Measurements from ENCODE around the gene IRGQ. TPM values are rescaled to one million over a fixed set of nuclear protein-coding genes. Genes with fewer than 3 reads are reported as not detected.

IRGQ gene
- total RNA-seq, 1 donor from 2014 or later, result 19.6 TPM

DNA sequence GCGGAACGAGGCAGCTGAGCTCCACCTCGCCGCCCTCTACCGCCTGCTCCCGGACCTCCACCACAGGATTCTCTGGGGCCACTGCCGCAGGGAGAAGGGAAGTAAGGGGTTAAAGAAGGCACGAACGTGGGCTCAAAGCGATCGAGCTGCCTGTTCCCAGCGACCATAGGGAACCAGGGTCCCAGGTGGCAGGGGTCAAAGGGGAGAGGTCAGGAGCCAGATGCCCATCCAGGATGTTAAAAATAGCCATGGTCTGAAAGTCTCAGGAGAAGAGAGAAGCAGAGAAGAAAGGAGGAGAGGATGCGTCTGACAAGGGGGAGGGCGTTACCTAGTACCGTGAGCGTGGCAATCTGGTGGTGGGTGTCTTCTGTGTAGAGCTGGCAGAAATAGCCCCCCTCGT is 30.9 kb upstream of the IRGQ start:
- no peak for ATAC-seq
- intact Hi-C loops (cut with micrococcal nuclease), result no loop called here
- DNase-seq, result no peak

DNA sequence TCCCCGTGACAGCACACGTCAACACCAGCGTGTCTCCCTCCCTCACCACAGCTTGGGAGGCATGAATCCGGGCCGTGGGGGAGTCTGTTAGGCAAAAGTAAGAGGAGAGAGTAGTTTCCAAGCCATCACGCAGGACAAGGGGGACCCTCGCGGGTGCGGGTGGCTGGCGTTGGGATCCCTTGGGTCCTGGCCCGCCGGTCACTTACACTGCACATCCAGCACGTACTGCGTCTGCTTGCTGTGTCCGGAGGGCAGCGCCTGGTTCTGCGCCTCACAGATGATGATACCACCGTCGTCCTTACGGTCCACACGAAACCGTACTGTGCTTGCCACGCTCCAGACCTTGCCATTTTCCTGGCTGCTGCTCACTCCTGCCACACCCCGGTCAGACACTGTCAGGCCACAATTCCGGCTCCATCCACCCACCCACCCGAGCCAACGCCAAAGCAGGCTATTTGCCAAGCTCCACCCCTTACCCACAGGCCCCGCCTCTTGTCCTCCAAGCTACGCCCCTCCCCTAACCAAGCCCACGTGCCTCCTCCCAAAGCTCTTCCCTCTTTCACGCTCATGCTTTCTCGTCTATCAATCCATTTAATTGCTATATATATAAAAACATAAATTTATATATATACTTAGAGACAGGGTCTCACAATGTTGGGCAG is 30.1 kb upstream of the IRGQ start:
- DNase-seq, result no peak
- ATAC-seq, result no peak
- intact Hi-C loops (cut with micrococcal nuclease), result no loop called here

DNA sequence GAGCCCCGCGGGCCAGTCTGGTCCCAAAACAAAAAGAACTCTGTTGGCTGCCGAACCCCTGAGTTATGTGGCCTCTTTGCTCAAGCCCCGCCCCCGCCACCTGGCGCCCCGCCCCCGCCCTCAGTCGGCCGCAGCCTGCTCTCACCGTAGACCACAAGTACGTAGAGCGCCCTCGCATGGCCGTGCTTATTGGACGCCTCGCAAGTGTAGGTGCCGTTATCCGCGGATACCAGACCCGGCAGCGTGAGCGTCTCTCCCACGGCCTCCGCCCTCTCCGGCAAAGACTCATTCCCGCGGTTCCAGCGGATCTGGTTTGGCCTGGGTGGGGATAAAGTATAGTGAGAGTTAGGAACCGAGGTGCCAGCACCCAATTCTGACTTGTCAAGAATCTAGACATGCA is 29.0 kb upstream of the IRGQ start:
- ATAC-seq (no peak), DNase-seq (peak; percentile 68)

GRCh38 chr19:43623889-43624670 is 28.1 kb upstream of the IRGQ start:
- intact Hi-C loops (cut with micrococcal nuclease), result no loop called here
- ATAC-seq, result no peak
- DNase-seq, result no peak

More for the DNA sequence above, 29.0 kb upstream of the IRGQ start:
- intact Hi-C loops (cut with micrococcal nuclease), result no loop called here

- DNase-seq (no peak), ATAC-seq (no peak)
- intact Hi-C loops (cut with micrococcal nuclease), result no loop called here
Observed at GRCh38 chr19:43622956-43623355, 27.0 kb upstream of the IRGQ start.

GRCh38 chr19:43622070-43622469 is 26.1 kb upstream of the IRGQ start:
- ATAC-seq, result no peak
- intact Hi-C loops (cut with micrococcal nuclease), result no loop called here
- DNase-seq, result no peak

DNA sequence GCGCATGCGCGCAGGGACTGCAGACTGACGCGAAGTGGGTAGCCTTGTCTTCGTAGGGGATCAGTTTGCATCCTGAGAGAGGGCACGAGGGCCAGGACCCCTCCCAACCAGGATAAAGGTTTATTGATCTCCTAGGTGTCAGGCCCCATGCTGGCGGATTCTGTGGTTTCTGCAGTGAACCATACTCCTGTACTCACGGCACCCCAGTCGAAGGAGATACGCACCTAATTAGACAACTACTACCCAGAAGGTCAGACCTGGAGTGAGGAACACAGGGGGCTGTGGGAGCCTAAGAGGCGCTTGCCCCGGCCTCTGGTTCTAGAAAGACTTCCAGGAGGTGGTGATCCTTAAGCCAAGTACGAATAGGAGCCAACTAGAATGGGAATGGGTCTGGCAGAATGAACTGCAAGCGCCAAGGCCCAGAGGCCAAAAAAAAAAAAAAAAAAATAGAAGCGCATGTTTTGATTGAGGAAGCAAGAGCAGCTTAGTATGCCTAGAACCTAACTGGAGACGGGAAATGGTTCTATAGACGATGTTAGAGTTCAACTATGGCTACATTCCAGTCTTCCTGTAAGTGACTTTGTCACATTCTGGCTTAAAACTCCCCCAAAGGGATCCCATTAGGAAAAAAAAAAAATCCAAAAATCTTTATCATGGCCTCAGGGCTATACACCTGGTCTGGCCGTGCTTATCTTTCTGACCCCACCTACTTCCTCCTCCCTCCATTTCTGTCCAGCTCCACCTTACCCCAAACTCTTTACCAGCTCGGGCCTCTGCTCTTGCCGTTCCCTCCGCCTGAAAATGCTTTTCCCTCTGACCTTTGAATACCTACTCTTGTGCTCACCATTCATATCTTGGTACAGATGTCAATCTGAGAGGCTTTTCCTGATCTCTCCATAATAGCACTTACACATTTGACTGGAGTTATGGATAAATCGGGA is 24.4 kb upstream of the IRGQ start:
- DNase-seq (no peak), ATAC-seq (no peak)
- intact Hi-C loops (cut with micrococcal nuclease), result no loop called here

DNA sequence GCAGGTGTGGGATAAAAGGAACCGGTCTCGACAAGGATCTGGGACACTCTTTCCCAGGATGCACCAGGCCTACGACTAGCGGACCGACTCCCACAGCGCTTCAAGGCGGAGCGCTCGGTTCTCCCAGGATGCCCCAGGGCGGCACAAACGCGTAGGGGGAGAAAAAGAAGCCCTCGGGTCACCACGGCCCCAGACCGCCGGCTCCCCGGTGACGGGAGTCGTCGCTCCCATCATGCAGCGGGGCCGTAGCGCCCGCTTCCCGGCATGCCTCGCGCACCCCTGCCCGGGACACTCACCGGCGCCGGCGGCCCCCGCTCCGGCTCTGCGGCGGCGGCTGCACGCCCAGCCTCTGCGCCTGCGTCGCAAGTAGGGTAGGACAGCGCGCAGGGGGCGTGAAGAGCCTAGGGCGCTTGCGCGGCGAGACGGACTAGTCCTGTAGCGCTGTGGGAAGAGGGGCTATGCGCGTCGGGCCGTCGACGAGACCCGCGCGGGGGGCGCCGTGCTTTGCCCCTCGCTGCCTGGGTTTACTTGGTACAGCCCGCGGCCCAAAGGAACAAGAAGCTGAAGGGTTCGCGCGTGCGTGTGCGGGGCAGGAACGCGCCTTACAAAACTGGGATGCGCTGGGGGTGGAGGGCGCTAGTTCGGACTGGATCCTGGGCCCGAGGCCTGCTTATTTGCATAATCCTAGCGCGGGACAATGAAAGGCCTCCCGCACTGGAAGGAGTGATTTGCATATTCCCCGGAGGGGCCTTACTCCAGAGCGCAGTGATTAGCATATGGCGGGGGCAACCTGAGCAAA is 23.5 kb upstream of the IRGQ start, which contains the start of gene ZNF428:
TSS of gene ZNF428 (minus strand) at position 368 of the 799 bp plus-strand sequence. CDS start 5,325 bp downstream, outside the sequence.
- DNase-seq, result peak; percentile 94
- ATAC-seq, result peak; percentile 95
- intact Hi-C loops (cut with micrococcal nuclease), result no loop called here

DNA sequence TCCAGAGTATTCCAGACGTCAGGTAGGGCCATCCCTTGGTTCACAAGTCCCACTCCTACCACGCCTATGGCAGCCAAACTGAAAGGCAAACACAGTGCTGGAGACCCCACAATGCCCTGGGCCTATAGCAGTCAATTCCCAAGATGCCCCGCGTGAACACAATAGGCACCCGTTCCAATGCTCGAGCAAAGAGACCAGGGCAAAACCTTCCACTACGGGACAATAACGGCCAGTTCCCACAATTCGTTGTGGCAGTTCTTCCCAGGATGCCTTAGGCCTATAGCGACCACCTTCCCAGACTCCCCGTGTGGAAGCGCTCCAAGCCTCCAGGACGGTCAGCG is 23.0 kb upstream of the IRGQ start:
- no peak for DNase-seq
- intact Hi-C loops (cut with micrococcal nuclease), result no loop called here
- peak; percentile 37 for ATAC-seq

DNA sequence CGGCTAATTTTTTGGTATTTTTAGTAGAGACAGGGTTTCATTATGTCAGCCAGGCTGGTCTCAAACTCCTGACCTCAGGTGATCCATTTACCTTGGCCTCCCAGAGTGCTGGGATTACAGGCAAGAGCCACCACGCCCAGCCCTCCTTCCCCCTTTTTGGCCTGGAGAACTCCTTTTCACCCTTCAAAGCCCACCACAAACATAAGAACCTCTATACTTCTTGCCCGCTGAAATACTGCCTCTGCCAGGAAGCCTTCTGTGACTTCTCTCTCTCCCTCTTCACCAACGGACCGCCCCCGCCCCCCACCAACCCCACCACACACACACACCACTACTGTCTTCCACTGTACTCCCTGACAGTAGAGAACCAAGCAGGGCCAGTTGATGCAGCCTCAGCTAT is 21.0 kb upstream of the IRGQ start:
- intact Hi-C loops (cut with micrococcal nuclease), result no loop called here

DNA sequence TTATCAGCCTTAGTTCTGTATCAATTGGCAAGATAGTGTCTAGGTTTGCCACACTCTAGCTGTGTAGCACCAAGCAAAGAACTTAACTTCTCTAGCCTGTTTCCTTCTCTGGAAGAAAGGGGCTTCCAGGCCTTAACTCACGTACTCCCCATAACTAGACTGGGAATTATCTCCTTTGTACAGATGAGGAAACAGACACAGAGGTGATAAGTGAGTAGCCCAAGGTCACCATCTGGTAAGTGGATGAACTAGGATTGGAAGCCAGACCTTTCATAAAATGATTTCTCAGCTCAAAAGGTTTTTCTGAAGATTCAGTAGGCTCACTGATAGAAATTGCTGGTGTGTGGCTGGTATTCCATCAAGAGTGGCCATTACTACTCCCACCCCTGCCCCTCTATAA is 20.4 kb upstream of the IRGQ start:
- intact Hi-C loops (cut with micrococcal nuclease), result no loop called here
- no peak for DNase-seq
- ATAC-seq, result no peak

More for the DNA sequence above, 21.0 kb upstream of the IRGQ start:
- DNase-seq (no peak), ATAC-seq (no peak)

GRCh38 chr19:43612374-43612773 is 16.4 kb upstream of the IRGQ start:
- intact Hi-C loops (cut with micrococcal nuclease), result no loop called here
- DNase-seq (no peak), ATAC-seq (no peak)

- DNase-seq, result no peak
- no peak for ATAC-seq
- intact Hi-C loops (cut with micrococcal nuclease), result no loop called here
Observed at GRCh38 chr19:43611788-43612187, 15.9 kb upstream of the IRGQ start, which contains the start of gene SRRM5. SRRM5 (plus strand) TSS chr19:43612088; CDS start chr19:43612122, 34 bp downstream.

DNA sequence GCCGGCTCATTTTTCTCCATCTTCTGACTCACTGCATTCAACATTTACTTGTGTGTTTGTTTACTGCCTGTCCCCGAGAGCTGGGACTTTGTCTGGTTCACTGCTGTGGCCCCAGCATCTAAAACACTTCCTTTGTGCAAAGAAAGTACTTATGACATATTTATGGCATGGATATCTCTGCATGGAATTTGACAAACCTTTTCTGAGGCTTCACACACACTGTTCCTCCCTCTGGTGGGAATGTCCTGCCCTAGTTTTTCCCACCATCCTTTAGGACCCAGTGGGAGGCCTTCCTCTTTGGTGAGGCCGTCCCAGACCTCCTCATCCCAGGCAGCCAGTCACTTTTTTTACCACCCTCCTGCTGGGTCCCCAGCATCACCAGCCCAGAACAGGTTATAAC is 14.6 kb upstream of the IRGQ start:
- intact Hi-C loops (cut with micrococcal nuclease), result no loop called here
- no peak for ATAC-seq

DNA sequence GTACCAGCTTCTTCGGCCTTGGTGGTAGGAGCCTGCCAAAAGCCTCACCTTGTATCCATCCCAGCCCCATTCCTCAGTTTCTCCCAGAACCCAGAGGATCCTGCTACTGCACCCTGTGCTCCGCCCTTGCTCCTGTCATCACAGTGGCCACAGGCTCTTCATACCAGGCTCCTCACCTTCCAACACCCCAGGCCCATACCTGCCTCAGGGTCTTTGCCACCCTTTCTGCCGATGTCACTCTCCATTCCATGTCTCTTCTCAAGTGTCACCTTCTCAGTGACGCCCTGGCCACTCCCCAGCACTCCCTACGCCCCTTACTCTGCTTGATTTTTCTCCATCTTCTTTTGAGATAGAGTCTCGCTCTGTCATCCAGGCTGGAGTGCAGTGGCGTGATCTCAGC is 13.9 kb upstream of the IRGQ start:
- DNase-seq (no peak), ATAC-seq (no peak)
- intact Hi-C loops (cut with micrococcal nuclease), result no loop called here

More for the DNA sequence above, 14.6 kb upstream of the IRGQ start:
- DNase-seq, result no peak

DNA sequence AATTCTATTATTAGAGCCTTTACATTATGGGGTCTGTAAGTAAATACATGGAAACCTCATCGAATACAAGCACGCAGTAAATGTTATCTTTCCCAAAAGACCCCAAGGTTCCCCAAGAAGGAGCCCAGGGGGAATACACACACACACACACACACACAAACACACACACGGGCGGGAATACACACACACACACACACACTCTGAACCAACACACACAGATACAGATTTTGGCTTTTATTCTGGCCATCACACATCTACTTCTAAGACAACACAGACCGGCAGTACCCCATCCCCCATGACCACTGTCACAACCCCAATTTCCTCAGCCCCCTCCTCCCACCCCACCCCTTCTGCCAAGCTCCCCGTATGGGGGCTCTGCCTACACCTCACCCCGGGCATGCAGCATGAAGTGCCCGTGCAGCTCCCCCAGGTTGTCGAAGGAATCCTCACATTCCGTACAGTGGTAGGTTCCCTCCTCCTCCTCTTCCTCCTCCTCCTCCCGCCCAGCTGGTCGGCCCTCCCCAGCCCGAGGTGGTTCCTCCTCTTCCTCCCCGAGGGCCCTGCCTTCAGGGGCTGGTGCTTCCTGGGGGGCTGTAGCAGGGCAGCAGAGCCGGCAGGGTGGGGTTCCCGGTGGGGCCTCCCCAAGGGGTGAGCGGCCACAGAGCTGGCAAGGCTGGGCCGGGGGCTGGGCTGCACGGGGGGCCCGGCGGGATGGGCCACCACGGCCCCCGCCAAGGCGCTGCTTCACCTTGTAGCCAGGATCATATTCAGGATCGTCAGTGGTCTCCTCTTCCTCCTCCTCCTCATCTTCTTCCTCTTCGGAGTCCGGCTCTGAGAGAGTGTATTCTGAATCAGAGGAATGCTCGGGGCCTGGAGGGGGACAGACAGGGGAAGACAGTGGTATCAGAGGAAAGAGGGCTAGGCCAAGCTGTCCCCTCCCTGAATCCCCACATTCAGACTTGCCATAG is 11.6 kb upstream of the IRGQ start:
- ATAC-seq, result no peak
- intact Hi-C loops (cut with micrococcal nuclease), result no loop called here
- no peak for DNase-seq

DNA sequence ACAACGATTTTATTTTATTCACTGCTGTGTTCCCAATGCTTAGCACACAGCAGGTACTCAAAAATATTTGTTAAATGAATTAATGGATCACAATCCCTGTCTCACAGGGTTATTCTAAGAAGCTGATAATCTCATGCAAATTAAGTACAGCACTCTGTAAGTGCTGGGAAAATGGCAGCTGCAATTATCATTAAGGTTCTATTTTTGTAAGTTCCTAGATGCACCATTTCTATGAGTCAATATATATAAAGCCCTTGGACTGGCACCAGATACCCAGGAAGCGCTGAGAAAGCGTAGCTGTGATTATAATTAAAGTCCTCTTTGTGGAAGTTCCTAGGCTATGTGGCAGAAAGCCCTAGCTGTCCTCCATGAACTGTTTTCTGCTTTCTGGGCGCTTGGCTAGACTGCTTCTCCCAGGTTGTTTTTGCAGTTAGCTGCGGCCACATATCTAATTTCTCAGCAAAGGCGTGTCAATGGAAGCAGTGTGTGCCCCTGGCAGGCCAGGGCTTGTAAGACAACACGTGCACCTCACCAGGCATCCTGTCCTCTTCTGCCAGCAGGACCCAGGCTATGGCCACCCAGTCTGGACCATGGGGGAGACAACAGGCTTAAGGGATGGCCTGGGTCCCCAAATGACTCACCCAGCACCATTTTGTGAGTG is 10.8 kb upstream of the IRGQ start:
- intact Hi-C loops (cut with micrococcal nuclease), result no loop called here
- no peak for ATAC-seq
- no peak for DNase-seq

All from left ventricle myocardium superior (tissue), 1 donor.